Kidney (tissue), 14 donors: ENCODE measurements around the gene PA2G4. TPM values are rescaled to one million over a fixed set of nuclear protein-coding genes. Genes with fewer than 3 reads are reported as not detected.

ENCODE experiments used
- DNase-seq, 5 donors: peaks; one replicate each; pipeline ENCODE4 v3.0.0-alpha.2; 2013 to 2020
- FAIRE-seq: peaks from 2 replicates; lab custom pipeline; 2012; peaks lifted over from hg19 to GRCh38; lab: Jason Lieb, UNC
- H3K27ac ChIP-seq, 2 donors: one replicate each; pipeline ENCODE4 v1.7.0; 2013; ENCODE audit warnings: low read depth in 2 of 2, low read length in 2 of 2, inconsistent platforms in 1 of 2
- H3K27me3 ChIP-seq: one replicate; pipeline ENCODE4 v1.7.1; 2013; ENCODE audit warnings: low read length, inconsistent platforms; ENCODE audit not compliant: control insufficient read depth, insufficient read depth
- H3K36me3 ChIP-seq, 3 donors: one replicate each; pipeline versions ENCODE4 v1.7.0 to v1.7.1; 2013; ENCODE audit warnings: low read length in 3 of 3, control low read depth in 1 of 3, inconsistent platforms in 1 of 3; ENCODE audit not compliant: insufficient read depth in 3 of 3, control insufficient read depth in 2 of 3
- H3K4me1 ChIP-seq, 3 donors: one replicate each; pipeline versions ENCODE4 v1.7.0 to v1.7.1; 2013; ENCODE audit warnings: low read length in 3 of 3, inconsistent platforms in 1 of 3, low read depth in 1 of 3; ENCODE audit not compliant: control insufficient read depth in 2 of 3, insufficient read depth in 2 of 3
- H3K4me3 ChIP-seq, 3 donors: one replicate each; pipeline versions ENCODE4 v1.7.0 to v1.8.1; 2013; ENCODE audit warnings: low read length in 3 of 3, control low read depth in 1 of 3, inconsistent platforms in 1 of 3
- H3K9ac ChIP-seq, 3 donors: one replicate each; pipeline versions ENCODE4 v1.7.0 to v1.7.1; 2013; ENCODE audit warnings: low read length in 3 of 3, control low read depth in 1 of 3, inconsistent platforms in 1 of 3
- H3K9me3 ChIP-seq, 3 donors: one replicate each; pipeline versions ENCODE4 v1.7.0 to v1.7.1; 2013; ENCODE audit warnings: low read length in 3 of 3, control low read depth in 1 of 3, inconsistent platforms in 1 of 3; ENCODE audit not compliant: control insufficient read depth in 2 of 3, insufficient read depth in 1 of 3
- intact Hi-C: fragments of 100-400 bp; cut with DNase I; formaldehyde crosslinking; loops from one replicate; pipeline ENCODE4 v1.11.1; 2022
- polyA plus RNA-seq: library from polyadenylated mRNA; stranded (reverse); fragments of 350-450 nt; fragmentation: Illumina TruSeq; extraction: RNeasy Lipid Tissue Mini Kit (QIAGEN cat#74804); gene quantifications from one replicate; pipeline ENCODE4 v1.2.3, GENCODE V29; 2014; ENCODE audit warnings: low read depth, low replicate concordance; ENCODE audit not compliant: insufficient read depth
- total RNA-seq: library from RNA; stranded (reverse); fragmentation: NEBNext Ultra II Directional; extraction: Animal tissue kit (Norgen Biotek cat#: 25700); gene quantifications from one replicate; pipeline ENCODE4 v1.2.1, GENCODE V29; 2021
- TF ChIP-seq, protein P1 (sequence below): IDR thresholded peaks from 3 replicates; pipeline ENCODE4 v1.5.1; 2012; ENCODE audit warnings: mild to moderate bottlenecking, moderate library complexity, borderline replicate concordance; ENCODE audit not compliant: insufficient read depth; ENCODE audit errors: extremely low read depth
- donor health status: control.
- donor health status: control.
- donor health status: control.
- donor health status: control.
- donor health status: control.
- donor health status: DM: yes; HTN: yes; CAD: no.
- donor health status: Normal renal cell carcinoma (clear cell type).

PA2G4 gene
- total and polyA plus RNA-seq, 2 donors from 2014 or later: 72.4 to 76.8 TPM

DNA sequence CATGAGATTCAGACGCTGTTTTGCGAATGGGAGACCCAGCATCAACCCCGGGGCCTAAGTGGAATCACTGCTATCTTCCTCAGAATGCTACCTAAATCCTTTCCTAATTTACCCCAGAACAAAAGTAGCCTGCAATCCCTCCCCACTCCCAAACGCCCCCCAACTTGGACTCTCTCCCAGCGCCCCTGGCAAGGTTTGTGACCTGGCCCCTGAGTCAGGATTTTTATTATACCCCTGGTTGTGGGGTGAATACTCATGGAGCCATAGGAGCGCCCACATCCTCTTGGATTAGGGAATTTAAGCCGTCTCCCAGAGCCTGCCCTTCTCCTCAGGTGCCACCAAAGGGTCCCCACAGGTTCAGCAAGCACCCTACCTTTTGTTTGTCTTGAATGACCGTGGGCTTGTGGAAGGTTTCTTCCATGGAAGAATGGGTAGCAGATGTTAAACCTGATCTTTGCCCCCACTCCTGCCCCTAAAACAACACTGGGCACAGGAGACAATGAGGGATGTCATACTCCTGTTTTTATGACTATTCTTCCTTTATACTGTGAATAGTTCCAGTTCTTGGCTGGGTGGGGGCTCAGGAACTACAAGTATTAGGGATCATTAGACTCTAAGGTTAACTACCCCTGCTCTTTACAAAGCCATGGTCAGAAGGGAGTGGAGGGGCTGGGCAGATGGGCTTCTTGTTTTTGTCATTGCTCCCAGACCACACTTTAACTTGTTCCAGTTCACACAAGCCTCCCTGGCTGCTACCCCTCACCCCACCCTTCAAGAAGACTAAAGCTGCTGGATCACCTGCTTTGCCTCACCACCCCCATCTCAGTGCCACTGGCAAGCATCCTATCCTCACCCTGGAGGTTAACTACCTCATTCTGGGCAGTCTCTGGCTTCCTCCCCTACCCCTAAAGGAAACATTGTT lies 48.7 kb downstream of the PA2G4 start:
- TF ChIP-seq, protein P1, sequence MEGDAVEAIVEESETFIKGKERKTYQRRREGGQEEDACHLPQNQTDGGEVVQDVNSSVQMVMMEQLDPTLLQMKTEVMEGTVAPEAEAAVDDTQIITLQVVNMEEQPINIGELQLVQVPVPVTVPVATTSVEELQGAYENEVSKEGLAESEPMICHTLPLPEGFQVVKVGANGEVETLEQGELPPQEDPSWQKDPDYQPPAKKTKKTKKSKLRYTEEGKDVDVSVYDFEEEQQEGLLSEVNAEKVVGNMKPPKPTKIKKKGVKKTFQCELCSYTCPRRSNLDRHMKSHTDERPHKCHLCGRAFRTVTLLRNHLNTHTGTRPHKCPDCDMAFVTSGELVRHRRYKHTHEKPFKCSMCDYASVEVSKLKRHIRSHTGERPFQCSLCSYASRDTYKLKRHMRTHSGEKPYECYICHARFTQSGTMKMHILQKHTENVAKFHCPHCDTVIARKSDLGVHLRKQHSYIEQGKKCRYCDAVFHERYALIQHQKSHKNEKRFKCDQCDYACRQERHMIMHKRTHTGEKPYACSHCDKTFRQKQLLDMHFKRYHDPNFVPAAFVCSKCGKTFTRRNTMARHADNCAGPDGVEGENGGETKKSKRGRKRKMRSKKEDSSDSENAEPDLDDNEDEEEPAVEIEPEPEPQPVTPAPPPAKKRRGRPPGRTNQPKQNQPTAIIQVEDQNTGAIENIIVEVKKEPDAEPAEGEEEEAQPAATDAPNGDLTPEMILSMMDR: no peak
- H3K27ac ChIP-seq: peak overlapping the region; percentile 24 to 91
- peak overlapping the region; percentile 80 to 92 (median 82) for H3K4me3 ChIP-seq
- intact Hi-C loops: no loop called here
- peak overlapping the region; percentile 68 to 93 (median 83) for H3K9ac ChIP-seq
- no peak for FAIRE-seq
- H3K27me3 ChIP-seq: no peaks in the 10 kb centered on the region
- peaks cover 0 to 2% (median 0%) of the 10 kb centered on the region in 3 donors for H3K36me3 ChIP-seq
- no peaks in the 10 kb centered on the region for H3K9me3 ChIP-seq
- peaks cover 0 to 16% (median 10%) of the 10 kb centered on the region in 3 donors for H3K4me1 ChIP-seq
- peak in 2 of 5 donors; percentile 54 to 60 for DNase-seq

GRCh38 chr12:56153678-56154065 lies 49.3 kb downstream of the PA2G4 start:
- H3K36me3 ChIP-seq: peaks cover 0 to 2% (median 0%) of the 10 kb centered on the region in 3 donors
- DNase-seq (peak in 2 of 5 donors; percentile 41 to 49), FAIRE-seq (no peak)
- H3K27ac ChIP-seq: no peak overlapping the region
- H3K9me3 ChIP-seq: no peaks in the 10 kb centered on the region
- no peak overlapping the region for H3K4me3 ChIP-seq
- intact Hi-C loops: no loop called here
- peaks cover 0 to 16% (median 10%) of the 10 kb centered on the region in 3 donors for H3K4me1 ChIP-seq
- TF ChIP-seq, protein P1: no peak
- H3K9ac ChIP-seq: no peak overlapping the region
- H3K27me3 ChIP-seq: no peaks in the 10 kb centered on the region

- Histone ChIP-seq H3K36me3 (peaks cover 0 to 2% (median 0%) of the 10 kb centered on the region in 3 donors), H3K27me3 (no peaks in the 10 kb centered on the region), H3K9me3 (no peaks in the 10 kb centered on the region), H3K4me1 (peaks cover 0 to 16% (median 11%) of the 10 kb centered on the region in 3 donors), H3K27ac (no peak overlapping the region), H3K4me3 (no peak overlapping the region), H3K9ac (no peak overlapping the region)
- FAIRE-seq: no peak
- intact Hi-C loops: no loop called here
- TF ChIP-seq, protein P1: no peak
- DNase-seq: no peak
These were observed 50.0 kb downstream of the PA2G4 start for GRCh38 chr12:56154246-56154771.
